ENCODE results near the gene MSH5. TPM values are rescaled to one million over a fixed set of nuclear protein-coding genes. Genes with fewer than 3 reads are reported as not detected.

The MSH5 gene
- total and polyA plus RNA-seq, 2 experiments from 2014 or later = 12.1 to 23.9 TPM

DNA sequence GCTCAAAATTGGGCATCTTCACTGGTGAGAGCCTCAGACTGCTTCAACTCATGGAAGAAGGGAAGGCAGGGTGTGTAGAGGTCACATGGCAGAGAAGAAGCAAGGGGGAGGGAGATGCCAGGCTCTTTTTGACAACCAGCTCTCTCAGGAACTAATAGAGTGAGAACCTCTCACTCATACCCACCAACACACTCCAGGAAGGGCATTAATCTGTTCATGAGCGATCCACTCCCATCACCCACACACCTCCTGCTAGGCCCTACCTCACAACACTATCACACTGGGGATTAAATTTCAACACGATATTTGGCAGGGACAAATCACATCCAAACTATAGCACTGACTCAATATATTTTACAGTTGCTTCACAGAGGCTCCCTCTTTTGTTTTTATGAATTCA, 2.0 kb downstream of the MSH5 start (continued):
- TF ChIP-seq, protein P1, sequence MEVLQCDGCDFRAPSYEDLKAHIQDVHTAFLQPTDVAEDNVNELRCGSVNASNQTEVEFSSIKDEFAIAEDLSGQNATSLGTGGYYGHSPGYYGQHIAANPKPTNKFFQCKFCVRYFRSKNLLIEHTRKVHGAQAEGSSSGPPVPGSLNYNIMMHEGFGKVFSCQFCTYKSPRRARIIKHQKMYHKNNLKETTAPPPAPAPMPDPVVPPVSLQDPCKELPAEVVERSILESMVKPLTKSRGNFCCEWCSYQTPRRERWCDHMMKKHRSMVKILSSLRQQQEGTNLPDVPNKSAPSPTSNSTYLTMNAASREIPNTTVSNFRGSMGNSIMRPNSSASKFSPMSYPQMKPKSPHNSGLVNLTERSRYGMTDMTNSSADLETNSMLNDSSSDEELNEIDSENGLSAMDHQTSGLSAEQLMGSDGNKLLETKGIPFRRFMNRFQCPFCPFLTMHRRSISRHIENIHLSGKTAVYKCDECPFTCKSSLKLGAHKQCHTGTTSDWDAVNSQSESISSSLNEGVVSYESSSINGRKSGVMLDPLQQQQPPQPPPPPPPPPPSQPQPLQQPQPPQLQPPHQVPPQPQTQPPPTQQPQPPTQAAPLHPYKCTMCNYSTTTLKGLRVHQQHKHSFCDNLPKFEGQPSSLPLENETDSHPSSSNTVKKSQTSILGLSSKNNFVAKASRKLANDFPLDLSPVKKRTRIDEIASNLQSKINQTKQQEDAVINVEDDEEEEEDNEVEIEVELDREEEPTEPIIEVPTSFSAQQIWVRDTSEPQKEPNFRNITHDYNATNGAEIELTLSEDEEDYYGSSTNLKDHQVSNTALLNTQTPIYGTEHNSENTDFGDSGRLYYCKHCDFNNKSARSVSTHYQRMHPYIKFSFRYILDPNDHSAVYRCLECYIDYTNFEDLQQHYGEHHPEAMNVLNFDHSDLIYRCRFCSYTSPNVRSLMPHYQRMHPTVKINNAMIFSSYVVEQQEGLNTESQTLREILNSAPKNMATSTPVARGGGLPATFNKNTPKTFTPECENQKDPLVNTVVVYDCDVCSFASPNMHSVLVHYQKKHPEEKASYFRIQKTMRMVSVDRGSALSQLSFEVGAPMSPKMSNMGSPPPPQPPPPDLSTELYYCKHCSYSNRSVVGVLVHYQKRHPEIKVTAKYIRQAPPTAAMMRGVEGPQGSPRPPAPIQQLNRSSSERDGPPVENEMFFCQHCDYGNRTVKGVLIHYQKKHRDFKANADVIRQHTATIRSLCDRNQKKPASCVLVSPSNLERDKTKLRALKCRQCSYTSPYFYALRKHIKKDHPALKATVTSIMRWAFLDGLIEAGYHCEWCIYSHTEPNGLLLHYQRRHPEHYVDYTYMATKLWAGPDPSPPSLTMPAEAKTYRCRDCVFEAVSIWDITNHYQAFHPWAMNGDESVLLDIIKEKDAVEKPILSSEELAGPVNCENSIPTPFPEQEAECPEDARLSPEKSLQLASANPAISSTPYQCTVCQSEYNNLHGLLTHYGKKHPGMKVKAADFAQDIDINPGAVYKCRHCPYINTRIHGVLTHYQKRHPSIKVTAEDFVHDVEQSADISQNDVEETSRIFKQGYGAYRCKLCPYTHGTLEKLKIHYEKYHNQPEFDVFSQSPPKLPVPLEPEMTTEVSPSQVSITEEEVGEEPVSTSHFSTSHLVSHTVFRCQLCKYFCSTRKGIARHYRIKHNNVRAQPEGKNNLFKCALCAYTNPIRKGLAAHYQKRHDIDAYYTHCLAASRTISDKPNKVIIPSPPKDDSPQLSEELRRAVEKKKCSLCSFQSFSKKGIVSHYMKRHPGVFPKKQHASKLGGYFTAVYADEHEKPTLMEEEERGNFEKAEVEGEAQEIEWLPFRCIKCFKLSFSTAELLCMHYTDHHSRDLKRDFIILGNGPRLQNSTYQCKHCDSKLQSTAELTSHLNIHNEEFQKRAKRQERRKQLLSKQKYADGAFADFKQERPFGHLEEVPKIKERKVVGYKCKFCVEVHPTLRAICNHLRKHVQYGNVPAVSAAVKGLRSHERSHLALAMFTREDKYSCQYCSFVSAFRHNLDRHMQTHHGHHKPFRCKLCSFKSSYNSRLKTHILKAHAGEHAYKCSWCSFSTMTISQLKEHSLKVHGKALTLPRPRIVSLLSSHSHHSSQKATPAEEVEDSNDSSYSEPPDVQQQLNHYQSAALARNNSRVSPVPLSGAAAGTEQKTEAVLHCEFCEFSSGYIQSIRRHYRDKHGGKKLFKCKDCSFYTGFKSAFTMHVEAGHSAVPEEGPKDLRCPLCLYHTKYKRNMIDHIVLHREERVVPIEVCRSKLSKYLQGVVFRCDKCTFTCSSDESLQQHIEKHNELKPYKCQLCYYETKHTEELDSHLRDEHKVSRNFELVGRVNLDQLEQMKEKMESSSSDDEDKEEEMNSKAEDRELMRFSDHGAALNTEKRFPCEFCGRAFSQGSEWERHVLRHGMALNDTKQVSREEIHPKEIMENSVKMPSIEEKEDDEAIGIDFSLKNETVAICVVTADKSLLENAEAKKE (CRISPR knock-in tag; IDR thresholded peaks at IDR 0.05) = no peak

GRCh38 chr6:31742894-31743293, 3.1 kb downstream of the MSH5 start:
- Histone ChIP-seq H3K4me1 (ENCODE audit: insufficient read depth) (peaks cover 22% of the 10 kb centered on the region), H3K36me3 (ENCODE audit: insufficient read depth) (peaks cover 4% of the 10 kb centered on the region; the same call in 1 of the 2 replicates), H3K79me2 (replicated peaks; ENCODE audit: insufficient read depth) (no peaks in the 10 kb centered on the region), H3K27me3 (ENCODE audit: insufficient read depth) (no peaks in the 10 kb centered on the region), H3K9me2 (ENCODE audit: insufficient read depth) (no peaks in the 10 kb centered on the region), H4K20me1 (replicated peaks; ENCODE audit: insufficient read depth) (no peaks in the 10 kb centered on the region), H3F3A (replicated peaks; ENCODE audit: low read depth) (peaks cover 5% of the 10 kb centered on the region), H2AFZ (no peak overlapping the region), H3K4me2 (no peak overlapping the region), H3K4me3 (no peak overlapping the region), H3K27ac (ENCODE audit: low read depth) (no peak overlapping the region)
- ATAC-seq = no peak
- H3K36me3 Mint-ChIP-seq (ENCODE audit: low read depth) = peaks cover 24% of the 10 kb centered on the region
- TF ChIP-seq, protein P2, sequence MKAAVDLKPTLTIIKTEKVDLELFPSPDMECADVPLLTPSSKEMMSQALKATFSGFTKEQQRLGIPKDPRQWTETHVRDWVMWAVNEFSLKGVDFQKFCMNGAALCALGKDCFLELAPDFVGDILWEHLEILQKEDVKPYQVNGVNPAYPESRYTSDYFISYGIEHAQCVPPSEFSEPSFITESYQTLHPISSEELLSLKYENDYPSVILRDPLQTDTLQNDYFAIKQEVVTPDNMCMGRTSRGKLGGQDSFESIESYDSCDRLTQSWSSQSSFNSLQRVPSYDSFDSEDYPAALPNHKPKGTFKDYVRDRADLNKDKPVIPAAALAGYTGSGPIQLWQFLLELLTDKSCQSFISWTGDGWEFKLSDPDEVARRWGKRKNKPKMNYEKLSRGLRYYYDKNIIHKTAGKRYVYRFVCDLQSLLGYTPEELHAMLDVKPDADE (IDR thresholded peaks at IDR 0.05) = no peak
- TF ChIP-seq JUNB (IDR thresholded peaks at IDR 0.05; ENCODE audit: unreplicated experiment) = no peak
- peaks cover 16% of the 10 kb centered on the region for H3K27me3 Mint-ChIP-seq (ENCODE audit: insufficient read depth, low read depth, poor library complexity)
- no peaks in the 10 kb centered on the region; the same call in 2 of the 3 replicates for H3K9me3 Mint-ChIP-seq
- no peak overlapping the region for H3K4me3 Mint-ChIP-seq
- no peak for DNase-seq (ENCODE audit: low spot score)
- H3K27ac Mint-ChIP-seq = no peak overlapping the region
- peaks cover 32% of the 10 kb centered on the region for H3K4me1 Mint-ChIP-seq
